NCI-H345 treated with DMSO at 0.1 percent for 48 hours (cell line): ENCODE measurements around the gene SLC35F3.
"Not testable (repeated sequence)": the region's sequence is repeated elsewhere in the genome, so short reads cannot be mapped to it uniquely, and the experiment has no call there.

Experiments
- DNase-seq: peaks from one replicate; lab custom pipeline; 2025; ENCODE audit not compliant: unreplicated experiment; lab: John Stamatoyannopoulos, UW

The SLC35F3 gene

DNA sequence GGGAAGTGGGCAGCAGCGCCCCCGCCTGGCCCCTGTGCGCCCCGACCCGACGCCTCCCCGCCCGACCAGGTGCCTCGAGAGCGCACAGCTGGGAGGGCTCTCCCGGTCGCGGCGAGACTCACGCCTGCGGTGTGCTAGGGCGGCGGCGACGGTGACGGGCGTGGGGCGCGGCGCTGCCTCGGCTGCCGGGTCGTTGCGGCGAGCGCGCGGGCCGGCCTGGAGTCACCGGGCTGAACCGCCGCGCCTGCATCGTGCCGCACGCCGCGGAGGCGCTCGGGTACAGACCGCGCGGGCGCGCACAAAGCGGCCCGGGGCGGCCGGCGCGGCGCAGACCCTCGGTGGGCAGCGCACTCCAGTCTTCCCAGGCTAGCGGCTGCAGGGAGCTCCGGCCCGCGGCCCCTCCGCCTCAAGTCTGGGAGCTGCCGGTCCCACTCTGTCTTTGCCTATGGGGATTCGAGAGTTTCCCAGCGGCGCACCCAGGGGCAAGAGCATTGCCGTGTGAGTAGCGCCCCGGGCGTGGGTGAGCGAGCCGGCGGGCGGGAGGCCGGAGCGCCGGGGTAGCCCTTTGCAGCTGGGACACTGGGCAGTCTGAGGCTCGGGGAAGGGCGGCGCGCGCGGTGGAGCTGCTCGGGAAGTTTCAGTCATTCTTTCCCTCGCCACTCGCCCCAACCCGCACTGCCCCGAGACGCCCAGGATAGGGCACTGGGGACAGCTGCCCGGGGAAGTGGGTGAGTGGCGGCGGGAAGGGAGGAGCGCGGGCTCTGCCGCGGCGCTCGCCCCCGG lies at the start of gene SLC35F3:
Gene SLC35F3, plus strand, starts transcription at position 44 of the 783 bp plus-strand sequence.
- no peak for DNase-seq

DNA sequence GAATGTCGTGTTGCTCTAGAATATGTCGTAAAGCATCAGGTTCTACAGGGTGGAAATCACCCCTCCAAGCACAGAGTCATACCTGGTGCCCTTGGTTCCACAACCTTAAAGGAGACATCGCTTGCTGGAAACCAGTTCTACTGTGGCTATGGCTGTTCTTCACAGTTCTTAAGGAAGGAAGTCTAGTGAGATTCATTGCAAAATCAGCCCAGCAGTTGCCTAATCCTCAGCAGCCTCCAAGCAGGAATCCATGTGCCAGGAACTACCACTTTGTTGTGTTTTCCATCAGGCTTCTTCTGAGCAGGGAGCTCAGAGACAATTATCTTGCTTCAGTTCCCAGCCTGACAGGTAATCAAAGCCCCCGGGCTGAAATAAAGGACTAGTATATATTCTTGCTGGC lies 45.0 kb upstream of the SLC35F3 start:
- no peak for DNase-seq

DNA sequence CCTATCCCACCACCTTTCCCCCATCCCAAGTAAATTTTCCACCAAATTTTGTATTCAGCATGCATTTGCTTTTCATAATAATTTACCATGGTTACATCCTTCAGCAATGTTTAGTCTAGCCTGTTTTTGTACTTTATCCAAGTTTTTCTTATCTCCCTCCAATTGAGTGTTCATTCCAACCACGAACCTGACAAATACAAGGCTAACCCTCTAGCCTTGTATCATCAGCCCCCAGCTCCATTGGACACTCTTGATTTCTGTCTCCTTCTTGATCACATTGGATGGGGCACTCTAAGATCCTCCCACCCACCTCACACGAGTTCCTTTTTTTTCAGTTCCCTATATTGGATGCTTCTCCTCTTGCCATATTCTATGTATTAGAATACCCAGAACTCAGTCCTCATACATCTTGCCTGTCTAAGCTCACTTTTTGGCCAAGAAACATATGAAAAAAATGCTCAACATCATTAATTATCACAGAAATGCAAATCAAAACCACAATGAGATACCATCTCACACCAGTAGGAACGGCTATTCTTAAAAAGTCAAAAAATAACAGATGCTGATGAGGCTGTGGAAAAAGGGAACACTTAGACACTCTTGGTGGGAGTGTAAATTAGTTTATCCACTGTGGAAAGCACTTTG lies 40.5 kb upstream of the SLC35F3 start:
- no peak for DNase-seq

DNA sequence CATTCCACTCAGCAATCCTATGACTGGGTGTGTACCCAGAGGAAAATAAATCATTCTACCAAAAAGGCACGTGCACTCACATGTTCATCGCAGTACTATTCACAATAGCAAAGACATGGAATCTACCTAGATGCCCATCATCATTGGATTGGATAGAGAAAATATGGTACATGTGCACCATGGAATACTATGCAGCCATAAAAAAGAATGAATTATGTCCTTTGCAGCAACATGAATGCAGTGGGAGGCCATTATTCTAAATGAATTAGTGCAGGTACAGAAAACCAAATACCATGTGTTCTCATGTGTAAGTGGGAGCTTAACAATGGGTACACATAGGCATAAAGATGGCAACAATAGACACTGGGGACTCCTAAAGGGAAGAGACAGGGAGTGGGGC lies 39.9 kb upstream of the SLC35F3 start:
- DNase-seq, result no peak

DNA sequence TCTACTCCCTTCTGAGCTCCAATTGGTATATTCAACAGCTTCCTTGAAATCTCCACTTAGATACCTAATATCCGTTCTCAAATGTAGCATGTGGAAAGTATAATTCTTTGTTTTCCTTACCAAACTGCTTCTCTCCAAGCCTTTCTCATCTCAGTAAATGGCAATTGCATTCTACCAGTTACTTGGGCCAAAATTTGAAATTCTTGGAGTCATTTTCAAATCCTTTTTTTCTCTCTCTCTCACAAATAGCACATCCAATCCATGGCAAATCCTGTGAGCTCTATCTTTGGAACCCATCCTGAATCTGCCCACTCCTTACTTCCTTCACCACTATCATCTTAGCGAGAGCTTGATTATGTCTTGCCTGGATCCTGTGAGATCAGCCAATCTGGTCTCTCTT lies 39.3 kb upstream of the SLC35F3 start:
- no peak for DNase-seq

DNA sequence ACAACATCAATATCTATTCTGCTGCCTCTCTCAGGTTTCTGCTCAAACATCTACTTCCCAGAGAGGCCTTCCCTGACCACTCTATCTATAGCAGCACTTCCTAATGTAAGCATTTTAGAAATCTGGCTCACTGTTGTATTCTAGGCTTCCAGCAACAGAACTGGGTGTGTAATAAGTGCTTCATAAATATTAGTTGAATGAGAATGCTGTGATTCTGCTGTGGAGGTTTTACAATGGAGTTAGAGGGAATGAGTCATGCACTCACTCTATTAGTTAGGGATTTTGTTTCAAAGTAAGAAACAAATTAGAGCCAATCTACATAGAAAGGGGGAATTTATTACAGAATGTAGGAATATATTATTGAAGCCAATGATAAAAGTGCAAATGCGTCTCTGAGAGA lies 38.6 kb upstream of the SLC35F3 start:
- DNase-seq, result no peak

DNA sequence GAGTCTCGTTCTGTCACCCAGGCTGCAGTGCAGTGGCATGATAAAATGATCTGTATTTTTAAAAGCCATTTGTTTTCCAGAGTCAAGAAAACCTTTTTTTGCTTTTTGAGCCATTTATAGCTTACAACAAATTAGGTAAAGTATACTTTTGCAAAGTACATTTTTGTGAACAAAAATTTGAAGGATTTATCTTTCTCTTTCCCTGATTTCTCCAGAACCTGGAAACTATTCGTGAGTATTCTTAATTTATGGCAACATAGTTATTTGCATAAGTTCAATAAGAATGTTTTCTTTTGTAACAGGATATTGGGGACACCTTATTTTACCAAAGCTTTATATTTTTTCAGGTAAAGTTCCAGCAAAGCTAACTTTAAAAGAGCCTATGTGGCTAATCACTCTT lies 37.4 kb upstream of the SLC35F3 start:
- no peak for DNase-seq

DNA sequence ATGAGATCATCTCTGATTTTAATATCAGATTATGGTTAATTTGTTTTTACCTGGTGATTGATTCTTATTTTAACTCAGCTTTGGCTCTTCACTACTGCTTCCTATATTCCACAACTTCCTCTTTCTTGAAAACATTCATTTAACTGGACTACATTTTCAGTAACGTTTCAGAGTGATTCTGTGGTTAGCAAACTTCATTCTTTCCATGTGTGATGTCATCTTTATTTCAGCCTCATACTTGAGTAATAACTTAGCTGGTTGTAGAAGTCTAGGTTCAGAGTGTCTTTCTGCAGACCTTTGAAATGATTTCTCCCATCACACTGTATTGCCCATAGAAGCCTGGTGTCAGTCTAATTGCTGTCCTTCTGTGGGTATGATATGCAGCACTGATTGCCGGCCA lies 36.0 kb upstream of the SLC35F3 start:
- no peak for DNase-seq

DNA sequence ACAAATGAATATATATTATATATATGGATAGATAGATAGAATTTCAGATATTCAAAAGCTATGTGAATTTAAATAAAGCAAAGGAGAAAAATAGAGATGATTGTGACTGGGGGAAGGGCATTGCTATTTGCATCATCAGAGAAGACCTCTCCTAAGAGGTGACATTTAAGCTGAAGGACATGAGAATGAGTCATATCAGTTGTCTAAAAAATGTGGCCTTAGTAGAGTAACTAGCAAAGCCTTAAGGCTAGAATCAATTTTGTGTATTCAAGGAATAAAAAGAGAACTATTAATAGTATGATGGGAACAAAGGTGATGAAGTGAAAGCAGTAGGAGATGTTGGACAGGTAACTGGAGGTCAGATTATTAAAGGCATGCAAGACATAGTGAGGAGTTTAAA lies 34.8 kb upstream of the SLC35F3 start:
- no peak for DNase-seq

DNA sequence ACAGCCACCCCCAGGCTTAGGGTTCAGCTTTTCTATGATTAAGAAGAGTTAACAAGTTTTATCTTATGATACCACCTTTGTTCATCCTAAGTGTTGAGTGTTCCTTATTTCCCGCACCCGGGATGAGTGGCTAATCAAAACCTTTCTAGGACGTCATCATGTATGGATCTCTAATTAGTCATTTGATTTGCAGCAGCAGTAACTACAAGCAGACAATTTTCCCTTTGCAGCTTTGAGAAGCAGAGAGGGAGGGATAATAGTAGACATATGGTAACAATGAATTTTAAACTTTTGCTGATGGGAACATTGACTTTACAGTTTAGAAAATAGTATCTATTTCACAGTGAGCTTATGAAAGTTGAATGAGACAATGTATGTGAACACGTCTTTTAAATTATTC lies 30.8 kb upstream of the SLC35F3 start:
- DNase-seq, result no peak

DNA sequence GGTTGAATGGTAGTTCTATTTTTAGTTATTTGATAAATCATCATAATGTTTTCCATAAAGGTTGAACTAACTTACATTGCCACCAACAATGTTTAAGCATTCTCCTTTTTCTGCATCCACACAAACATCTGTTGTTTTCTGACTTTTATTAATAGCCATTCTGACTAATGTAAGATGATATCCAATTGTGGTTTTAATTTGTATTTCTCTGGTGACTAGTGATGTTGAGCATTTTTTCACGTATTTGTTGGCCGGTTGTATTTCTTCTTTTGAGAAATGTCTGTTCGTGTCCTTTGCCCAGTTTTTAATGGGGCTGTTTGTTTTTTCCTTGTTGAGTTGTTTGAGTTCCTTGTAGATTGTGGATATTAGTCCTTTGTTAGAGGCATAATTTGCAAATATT lies 24.6 kb upstream of the SLC35F3 start:
- DNase-seq, result no peak

DNA sequence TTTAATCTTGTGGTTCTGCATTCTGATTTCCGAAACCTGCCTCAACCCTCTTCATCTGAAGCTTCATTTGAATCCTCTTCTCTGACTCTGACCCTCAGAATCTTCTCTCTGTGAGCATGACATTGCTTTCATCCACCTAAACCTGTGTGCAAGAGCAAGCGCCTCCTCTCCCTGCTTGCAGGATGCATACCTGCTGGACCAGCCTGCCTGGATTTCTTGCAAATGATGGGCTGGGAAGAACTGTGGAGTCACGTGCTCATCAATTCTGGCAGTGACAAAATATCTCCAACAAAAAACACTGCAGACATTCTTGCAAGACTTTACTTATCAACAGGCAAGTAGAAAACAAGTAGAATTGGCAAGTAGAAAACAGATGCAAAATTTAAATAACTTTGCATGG lies 20.8 kb upstream of the SLC35F3 start:
- no peak for DNase-seq

DNA sequence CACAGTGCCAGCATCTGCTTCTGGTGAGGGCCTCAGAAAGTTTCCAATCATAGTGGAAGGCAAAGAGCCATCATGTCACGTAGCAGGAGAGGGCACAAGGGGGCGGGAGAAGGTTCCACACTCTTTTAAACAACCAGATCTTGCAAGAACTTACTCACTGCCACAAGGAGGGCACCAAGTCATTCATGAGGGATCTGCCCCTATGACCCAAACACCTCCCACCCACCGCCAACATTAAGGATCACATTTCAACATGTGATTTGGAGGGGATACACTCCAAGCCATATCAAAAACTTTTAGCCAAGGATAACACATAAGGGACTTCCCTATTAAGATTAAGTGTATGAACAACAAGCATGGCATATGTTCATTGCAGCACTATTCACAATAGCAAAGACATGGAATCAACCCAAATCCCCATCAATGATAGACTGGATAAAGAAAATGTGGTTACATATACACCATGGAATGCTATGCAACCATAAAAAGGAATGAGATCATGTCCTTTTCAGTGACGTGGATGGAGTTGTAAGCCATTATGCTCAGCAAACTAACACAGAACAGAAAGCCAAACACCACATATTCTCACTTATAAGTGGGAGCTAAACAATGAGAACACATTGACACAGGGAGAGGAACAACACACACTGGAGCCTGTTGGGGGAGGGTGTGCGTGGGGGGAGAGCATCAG lies 19.9 kb upstream of the SLC35F3 start:
- DNase-seq, result no peak

DNA sequence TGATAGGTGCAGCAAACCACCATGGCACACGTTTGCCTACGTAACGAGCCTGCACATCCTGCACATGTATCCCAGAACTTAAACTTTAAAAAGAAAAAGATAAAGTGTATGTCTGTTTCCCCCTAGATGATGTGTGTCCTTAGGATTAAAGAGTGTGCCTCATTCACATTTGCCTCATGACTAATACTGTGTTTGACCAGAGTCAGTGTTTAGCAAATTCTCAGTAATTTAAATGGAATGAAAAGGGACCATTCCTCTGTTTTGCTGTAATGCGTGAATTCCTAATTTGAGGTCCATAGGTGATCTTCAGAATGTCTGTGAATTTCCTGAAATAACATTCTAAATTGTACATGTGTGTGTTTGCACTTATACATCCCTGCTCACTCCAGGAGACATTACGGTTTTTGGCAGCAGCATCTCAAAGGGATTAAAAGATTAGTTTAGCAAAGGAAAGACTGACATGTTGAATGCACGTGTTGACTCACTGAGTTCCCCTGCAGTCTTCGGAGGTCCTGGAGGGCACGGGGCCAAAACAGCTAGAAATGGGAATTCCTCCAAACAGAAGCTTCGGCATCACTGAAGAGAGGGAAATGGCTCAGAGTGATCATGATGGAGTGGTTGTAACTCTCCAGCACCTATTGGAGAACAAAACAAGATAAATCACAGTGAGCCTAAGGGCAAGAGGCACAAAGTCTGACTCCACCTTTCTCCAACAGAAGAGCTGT lies 19.1 kb upstream of the SLC35F3 start:
- DNase-seq, result no peak

DNA sequence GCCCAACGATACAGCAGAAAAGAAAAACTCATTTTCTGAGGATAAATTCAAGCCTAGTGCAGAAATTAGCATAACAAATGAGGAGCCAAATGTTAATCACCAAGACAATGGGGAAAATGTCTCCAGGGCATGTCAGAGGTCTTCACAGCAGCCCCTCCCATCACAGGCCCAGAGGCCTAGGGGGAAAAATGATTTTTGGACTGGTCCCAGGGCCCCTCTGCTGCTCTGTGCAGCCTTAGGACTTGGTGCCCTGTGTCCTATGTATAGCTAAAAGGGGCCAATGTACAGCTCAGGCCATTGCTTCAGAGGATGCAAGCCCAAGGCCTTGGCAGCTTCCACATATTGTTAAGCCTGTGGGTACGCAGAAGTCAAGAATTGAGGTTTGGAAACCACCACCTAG lies 13.3 kb upstream of the SLC35F3 start:
- DNase-seq, result not testable (repeated sequence)

DNA sequence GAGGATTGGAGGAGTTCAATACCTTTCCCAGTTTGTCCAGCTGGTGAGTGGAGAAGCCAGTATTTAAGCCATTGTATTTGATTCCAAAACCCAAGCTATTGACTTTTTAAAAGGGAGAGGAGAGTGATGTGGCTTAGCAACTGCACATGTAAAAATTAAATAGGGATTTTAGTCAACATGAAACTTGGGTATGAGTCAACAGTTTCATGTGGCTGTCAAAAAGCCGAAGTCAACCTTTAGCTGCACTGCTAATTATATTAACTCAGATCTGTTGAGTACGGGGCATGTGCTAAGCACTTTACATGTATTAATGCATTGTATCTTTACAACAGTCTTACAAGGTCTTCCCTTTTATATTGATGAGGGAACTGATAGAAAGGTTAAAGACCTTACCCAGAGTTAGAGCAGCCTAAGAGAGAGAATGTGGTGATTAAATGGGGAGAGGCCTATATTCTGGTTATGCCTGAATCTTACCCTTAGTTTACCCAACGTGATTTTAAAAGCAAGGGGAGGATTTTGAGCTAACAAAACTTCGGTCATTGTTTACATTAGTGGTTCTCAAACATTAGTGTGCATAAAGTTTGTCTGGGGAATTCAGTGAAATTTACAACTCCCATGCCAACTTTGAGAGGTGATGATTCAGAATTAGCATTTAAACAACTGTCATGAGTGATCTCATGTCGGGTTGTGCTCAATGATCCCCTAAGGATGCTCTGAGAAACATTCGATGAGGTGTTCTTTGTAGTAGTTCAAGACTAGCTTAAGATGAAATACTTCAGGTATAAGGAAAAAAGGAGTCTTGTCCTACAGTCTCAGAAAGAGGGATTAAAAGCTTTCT lies 6.9 kb upstream of the SLC35F3 start:
- DNase-seq, result no peak

DNA sequence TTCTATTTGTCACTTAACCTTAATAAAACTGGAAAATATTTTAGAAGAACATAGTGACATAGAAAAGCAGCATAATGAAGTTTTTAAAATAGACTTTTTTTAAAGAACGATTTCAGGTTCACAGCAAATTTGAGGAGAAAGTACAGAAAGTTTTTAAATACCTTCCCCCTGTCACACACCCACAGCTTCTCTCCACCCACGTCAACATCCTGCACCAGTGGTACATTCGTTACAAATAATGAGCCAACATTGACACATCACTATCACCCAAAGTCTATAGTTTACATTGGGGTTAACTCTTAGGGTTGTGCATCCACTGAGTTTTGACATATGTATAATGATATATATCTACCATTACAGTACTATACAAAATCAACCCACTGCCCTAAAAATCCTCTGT lies 3.0 kb upstream of the SLC35F3 start:
- no peak for DNase-seq

DNA sequence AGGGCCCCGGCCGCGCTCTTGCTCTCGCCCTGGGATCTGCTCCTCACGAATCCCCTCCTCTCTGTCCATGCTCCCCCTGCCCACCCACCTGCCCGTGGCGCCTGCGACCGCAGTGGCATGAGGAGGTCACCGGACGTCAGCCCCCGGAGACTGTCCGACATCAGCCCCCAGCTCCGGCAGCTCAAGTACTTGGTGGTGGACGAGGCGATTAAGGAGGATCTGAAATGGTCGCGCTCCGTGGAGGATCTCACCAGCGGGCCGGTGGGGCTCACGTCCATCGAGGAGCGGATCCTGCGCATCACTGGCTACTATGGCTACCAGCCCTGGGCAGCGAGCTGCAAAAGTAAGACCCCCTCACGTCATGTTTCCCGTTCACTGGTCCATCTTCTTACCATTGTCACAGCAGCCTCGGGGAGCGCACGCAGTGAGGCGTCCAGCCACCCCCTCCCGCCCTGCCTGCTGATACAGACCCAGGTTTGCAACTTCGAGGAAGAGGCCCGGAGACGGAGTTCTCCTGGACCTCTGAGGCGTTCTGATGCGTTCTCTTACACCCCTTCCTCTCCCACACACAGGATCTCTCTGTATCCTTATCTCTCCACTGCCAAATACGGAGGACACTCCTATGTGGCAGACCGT lies 1.1 kb downstream of the SLC35F3 start:
- no peak for DNase-seq

DNA sequence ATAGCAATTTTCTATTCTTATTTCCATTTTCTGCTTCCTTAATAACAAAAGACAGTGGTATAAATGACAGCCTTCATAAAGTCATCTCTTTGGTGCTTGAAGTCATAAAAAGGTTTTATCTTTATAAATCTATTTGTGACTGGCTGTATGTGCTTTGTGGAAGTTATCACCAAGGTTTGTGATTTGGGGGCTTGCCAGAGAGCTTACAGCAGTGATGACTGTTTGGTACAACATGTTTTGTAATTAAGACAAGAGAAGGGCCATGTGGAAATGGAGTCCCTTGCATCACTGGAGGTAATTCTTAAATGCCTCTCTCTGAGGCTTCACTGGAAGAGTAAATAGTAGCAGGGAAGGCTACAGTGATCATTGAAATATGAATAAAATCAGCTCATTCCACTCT lies 2.7 kb downstream of the SLC35F3 start:
- no peak for DNase-seq

DNA sequence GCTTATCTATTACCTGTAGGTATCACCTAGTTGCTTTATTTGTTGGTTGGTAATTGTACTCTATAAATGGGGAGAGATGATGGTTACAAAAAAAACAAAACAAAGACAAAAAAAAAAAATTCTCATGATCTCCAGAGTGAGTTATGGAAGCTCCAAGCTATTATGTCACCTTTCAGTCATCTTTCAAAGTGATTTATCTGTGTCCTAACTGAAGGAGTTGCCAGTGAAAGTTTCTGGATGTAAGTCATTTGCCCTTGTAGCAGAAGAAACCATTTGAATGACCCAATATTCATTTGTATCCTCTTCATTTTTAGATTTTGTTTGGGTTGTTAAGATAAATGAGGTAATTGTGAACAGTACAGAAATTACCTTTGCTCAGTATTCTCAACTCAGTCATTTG lies 3.6 kb downstream of the SLC35F3 start:
- no peak for DNase-seq
